GM12801 (cell line): Measurements from ENCODE around the gene TBC1D5.

Experiments
- TF ChIP-seq, protein P1 (sequence below): IDR thresholded peaks from one replicate; pipeline ENCODE4 v1.5.1; 2011; ENCODE audit warnings: control low read depth; ENCODE audit not compliant: insufficient read length; ENCODE audit errors: extremely low read depth

TBC1D5 gene

DNA sequence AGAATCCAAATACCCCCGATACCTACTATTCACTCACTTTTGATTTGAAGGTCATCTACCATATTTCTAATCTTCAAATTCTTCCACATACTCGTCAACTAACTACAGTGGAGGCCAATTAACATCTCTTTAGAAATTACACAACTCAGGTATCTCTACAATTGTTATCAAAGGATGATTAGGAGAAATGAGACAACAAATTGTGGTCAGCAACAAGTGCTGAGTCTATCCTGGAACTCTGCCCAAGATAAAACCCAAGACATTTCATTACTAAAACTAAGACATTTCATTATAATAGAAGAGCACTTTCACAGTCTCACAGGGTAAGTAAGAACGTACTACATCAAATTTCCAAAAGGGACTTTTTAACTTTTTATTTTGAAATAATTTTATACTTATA lies 100.0 kb downstream of the TBC1D5 start:
- TF ChIP-seq, protein P1, sequence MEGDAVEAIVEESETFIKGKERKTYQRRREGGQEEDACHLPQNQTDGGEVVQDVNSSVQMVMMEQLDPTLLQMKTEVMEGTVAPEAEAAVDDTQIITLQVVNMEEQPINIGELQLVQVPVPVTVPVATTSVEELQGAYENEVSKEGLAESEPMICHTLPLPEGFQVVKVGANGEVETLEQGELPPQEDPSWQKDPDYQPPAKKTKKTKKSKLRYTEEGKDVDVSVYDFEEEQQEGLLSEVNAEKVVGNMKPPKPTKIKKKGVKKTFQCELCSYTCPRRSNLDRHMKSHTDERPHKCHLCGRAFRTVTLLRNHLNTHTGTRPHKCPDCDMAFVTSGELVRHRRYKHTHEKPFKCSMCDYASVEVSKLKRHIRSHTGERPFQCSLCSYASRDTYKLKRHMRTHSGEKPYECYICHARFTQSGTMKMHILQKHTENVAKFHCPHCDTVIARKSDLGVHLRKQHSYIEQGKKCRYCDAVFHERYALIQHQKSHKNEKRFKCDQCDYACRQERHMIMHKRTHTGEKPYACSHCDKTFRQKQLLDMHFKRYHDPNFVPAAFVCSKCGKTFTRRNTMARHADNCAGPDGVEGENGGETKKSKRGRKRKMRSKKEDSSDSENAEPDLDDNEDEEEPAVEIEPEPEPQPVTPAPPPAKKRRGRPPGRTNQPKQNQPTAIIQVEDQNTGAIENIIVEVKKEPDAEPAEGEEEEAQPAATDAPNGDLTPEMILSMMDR = no peak

DNA sequence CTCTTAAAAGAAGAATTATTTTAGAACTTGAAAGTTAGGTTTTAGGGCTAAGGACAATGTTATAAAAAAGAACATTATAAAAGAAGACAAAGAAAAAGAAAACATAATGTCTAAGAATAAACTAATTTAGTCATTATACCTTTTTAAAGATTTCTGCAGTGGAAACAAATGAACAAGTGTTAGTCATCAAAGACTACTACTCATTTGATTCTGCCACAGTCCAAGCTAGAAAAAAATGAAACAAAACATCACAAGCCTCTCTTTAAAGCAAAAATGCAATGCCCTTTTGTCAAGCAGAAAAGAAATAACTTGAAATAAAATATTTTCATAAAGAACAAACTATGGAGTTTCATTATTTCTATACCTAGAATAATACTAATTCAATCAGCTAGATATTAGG lies 102.0 kb downstream of the TBC1D5 start:
- TF ChIP-seq, protein P1 = no peak

DNA sequence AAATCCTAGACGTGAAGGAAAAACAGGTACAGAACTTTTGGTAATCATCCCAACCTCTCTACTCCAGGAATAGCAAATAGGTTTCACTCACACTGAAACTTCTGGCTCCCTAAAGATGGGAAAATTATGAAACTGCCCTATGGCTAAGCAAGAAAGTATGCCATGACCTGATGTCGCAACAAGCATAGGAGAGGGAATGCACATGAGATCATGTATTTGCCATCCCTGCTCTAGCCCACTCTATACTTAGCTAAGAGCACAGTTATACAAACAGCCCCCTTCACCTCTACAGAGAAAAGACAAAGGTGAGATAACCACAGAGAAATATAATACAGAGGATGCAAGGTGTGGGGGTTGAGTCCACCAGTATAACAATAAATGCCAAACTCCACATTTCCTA lies 102.7 kb downstream of the TBC1D5 start:
- TF ChIP-seq, protein P1 = no peak

DNA sequence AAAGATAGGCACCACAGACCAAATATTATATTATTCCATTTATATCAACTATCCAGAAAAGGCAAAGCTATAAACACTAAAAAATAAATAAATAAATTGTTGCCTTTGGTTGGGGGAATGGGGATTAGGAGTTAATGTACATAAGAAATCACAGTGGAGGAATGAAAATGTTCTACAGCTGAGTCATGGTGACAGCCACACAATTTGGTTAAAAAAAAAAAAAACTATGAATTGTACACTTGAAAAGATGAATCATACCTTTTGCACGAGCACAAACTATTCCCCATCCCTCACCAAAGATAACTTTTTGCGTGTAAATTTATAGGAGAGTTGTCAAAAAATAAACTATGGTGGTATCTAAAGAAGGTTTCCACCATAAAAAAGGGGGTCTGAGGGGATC lies 103.2 kb downstream of the TBC1D5 start:
- TF ChIP-seq, protein P1 = no peak

DNA sequence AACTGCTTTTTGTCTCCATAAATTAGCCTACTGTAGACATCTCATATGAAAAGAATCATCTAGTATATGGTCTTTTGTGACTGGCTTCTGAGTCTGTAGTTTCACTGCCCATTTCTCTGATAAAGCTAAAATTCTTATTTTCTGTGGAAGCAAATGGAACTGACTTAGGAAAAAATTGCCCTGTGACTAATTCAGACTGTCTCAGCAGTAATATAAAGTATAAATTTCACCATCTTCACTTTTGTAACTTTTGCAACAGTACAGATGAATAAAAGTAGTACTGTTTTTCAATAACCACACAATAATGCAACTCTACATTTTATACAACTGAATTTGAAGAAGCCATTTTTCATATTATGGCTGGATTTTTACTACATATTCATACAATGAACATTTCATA lies 104.1 kb downstream of the TBC1D5 start:
- TF ChIP-seq, protein P1 = no peak

DNA sequence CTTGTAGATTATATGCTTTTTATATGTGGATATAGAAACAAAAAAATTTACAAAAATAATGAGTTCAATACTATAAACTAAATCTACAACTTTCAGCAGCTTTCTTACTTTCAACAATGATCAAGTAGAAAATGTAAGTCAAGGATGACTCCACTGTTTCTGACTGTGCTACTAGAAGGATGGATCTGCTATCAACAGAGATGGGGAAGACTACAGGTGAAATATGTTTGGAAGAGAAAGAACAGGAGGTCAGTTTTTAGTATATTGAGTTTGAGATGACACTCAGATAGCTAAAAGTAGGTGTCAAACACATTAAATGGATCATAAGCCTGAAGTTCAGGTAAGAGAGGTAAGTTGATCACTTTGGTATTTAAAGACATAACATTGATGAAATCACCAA lies 107.5 kb downstream of the TBC1D5 start:
- TF ChIP-seq, protein P1 = no peak

DNA sequence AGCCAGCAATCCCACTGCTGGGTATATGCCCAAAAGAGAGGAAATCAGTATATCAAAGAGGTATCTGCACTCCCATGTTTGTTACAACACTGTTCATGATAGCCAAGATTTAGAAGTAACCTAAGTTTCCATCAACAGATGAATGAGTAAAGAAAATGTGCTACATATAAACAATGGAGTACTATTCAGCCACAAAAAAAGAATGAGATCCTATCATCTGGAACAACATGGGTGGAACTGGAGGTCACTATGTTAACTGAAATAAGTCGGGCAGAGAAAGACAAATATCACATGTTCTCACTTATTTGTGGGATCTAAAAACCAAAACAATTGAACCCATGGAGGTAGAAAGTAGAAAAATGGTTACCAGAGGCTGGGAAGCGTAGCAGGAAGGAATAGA lies 108.2 kb downstream of the TBC1D5 start:
- TF ChIP-seq, protein P1 = no peak
